ENCODE data around the gene FOXO4. TPM values are rescaled to one million over a fixed set of nuclear protein-coding genes. Genes with fewer than 3 reads are reported as not detected.

FOXO4 gene
- total RNA-seq, 1 experiment from 2014 or later = 17.7 TPM

DNA sequence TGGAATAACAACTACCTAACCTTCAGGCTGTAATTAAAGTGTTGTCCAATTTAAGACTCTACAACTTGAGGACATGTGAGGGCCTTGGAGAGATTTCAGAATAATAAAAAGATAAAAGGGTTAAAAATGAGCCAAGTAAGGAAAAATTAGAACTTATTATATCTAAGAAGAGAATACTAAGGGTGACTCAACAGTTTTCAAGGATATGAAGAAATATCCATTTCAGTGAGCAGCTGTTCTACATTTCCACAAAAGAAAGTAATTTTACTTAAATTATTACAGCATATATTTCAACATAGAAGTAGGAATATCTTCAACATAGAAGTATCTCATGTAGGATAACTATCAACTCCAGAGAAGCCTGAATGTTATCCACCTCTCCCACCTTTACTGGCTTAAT is 38.8 kb upstream of the FOXO4 start:
- Histone ChIP-seq H3K23ac (ENCODE audit: insufficient read length, low read depth, low read length) (no peak overlapping the region), H3K18ac (ENCODE audit: insufficient read length, low read depth, low read length) (no peak overlapping the region), H3K79me1 (ENCODE audit: insufficient read depth, low read depth, low read length, poor library complexity, severe bottlenecking) (no peaks in the 10 kb centered on the region), H3K14ac (ENCODE audit: insufficient read depth, low read length) (no peak overlapping the region), H4K5ac (ENCODE audit: insufficient read length, low read depth, low read length) (no peak overlapping the region), H3K79me2 (ENCODE audit: insufficient read depth, low read length) (no peaks in the 10 kb centered on the region; the same call in 1 of the 2 replicates), H2AFZ (ENCODE audit: low read length) (no peak overlapping the region), H3K9ac (ENCODE audit: extremely low read depth, insufficient read length, low read length) (no peak overlapping the region), H2BK5ac (ENCODE audit: insufficient read length, low read length) (no peak overlapping the region), H3K27ac (ENCODE audit: insufficient read length, low read depth, low read length) (no peak overlapping the region), H3K4me2 (ENCODE audit: insufficient read depth, insufficient read length, low read length) (no peak overlapping the region), H3K9me3 (ENCODE audit: control insufficient read depth, low read depth, low read length) (peaks cover 7% of the 10 kb centered on the region), H4K91ac (ENCODE audit: insufficient read length, low read depth, low read length) (no peak overlapping the region), H2BK12ac (ENCODE audit: insufficient read length, low read depth, low read length) (no peak overlapping the region), H3K4ac (ENCODE audit: low read depth, low read length) (no peak overlapping the region), H3K4me1 (ENCODE audit: insufficient read depth, low read length) (no peaks in the 10 kb centered on the region), H2BK120ac (ENCODE audit: low read depth, low read length, poor library complexity, severe bottlenecking) (no peak overlapping the region), H3K23me2 (ENCODE audit: insufficient read length, low read depth, low read length, poor library complexity, severe bottlenecking) (no peaks in the 10 kb centered on the region), H2BK15ac (ENCODE audit: low read depth, low read length) (no peak overlapping the region), H4K8ac (replicated peaks; ENCODE audit: insufficient read length, low read depth, low read length) (no peak overlapping the region), H3K56ac (ENCODE audit: insufficient read length, low read depth, low read length) (no peak overlapping the region), H4K20me1 (ENCODE audit: control insufficient read depth, insufficient read depth, insufficient read length) (no peaks in the 10 kb centered on the region), H2AK5ac (ENCODE audit: insufficient read length, low read length) (no peak overlapping the region), H3T11ph (ENCODE audit: low read length) (no peak overlapping the region), H3K27me3 (ENCODE audit: insufficient read depth, low read length) (no peaks in the 10 kb centered on the region), H2BK20ac (ENCODE audit: low read depth, low read length, poor library complexity, severe bottlenecking) (no peak overlapping the region)
- Mint-ChIP-seq H3K4me3 (no peak overlapping the region), H3K27ac (no peak overlapping the region), H3K9me3 (peaks cover 51 to 52% of the 10 kb centered on the region in 2 experiments), H3K27me3 (ENCODE audit: low read depth) (no peaks in the 10 kb centered on the region; the same call in 1 of the 2 replicates), H3K36me3 (ENCODE audit: insufficient read depth in 1 of 3, low read depth in 3 of 3) (peaks cover 14 to 46% (median 29%) of the 10 kb centered on the region in 3 experiments; a peak in 6 of 7 replicates), H3K4me1 (0 out of 4 replicates have a peak, but pooled peaks cover 0 to 3% of the 10 kb centered on the region in 2 experiments)
- DNase-seq = no peak
- no peak for TF ChIP-seq CTCF (conservative IDR thresholded peaks at IDR 0.05)
